ENCODE measurements around the gene CEACAM18.

CEACAM18 gene

DNA sequence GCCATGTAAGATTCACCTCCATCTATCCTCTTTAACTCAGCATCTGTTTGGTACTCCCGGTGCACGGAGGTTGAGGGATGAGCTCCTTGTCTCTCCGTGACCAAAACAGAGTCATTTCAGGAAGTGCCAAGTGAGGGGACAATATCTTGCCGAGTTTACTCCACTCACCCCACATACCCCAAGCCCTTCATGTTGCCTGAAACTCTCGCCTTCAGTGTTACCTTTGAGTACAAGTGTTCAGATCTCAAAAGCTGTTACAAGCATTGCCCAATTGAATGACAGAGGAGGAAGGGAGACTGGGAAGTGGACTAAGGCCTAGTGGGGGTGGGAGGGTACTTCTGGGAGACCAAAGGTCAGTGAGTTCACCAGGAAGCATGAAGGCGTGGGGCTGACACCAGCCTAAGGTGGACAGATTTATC, 29.3 kb downstream of the CEACAM18 start:
- no peak for TF ChIP-seq FOXP2 (optimal IDR thresholded peaks at IDR 0.05; ENCODE audit: borderline replicate concordance, extremely low read depth, extremely low read length, insufficient read depth)
- TF ChIP-seq POLR2AphosphoS5 (IDR thresholded peaks at IDR 0.05; ENCODE audit: low read depth, low read length): no peak
- TF ChIP-seq, protein P1, sequence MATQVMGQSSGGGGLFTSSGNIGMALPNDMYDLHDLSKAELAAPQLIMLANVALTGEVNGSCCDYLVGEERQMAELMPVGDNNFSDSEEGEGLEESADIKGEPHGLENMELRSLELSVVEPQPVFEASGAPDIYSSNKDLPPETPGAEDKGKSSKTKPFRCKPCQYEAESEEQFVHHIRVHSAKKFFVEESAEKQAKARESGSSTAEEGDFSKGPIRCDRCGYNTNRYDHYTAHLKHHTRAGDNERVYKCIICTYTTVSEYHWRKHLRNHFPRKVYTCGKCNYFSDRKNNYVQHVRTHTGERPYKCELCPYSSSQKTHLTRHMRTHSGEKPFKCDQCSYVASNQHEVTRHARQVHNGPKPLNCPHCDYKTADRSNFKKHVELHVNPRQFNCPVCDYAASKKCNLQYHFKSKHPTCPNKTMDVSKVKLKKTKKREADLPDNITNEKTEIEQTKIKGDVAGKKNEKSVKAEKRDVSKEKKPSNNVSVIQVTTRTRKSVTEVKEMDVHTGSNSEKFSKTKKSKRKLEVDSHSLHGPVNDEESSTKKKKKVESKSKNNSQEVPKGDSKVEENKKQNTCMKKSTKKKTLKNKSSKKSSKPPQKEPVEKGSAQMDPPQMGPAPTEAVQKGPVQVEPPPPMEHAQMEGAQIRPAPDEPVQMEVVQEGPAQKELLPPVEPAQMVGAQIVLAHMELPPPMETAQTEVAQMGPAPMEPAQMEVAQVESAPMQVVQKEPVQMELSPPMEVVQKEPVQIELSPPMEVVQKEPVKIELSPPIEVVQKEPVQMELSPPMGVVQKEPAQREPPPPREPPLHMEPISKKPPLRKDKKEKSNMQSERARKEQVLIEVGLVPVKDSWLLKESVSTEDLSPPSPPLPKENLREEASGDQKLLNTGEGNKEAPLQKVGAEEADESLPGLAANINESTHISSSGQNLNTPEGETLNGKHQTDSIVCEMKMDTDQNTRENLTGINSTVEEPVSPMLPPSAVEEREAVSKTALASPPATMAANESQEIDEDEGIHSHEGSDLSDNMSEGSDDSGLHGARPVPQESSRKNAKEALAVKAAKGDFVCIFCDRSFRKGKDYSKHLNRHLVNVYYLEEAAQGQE (IDR thresholded peaks at IDR 0.05; ENCODE audit: insufficient read depth in 1 of 2, low read depth in 2 of 2, low read length in 2 of 2): no peak
- no peak for TF ChIP-seq SIN3A (IDR thresholded peaks at IDR 0.05; ENCODE audit: borderline replicate concordance, insufficient read depth, low read length)
- TF ChIP-seq TAF1 (IDR thresholded peaks at IDR 0.05; ENCODE audit: borderline replicate concordance, insufficient read depth, low read length): no peak

DNA sequence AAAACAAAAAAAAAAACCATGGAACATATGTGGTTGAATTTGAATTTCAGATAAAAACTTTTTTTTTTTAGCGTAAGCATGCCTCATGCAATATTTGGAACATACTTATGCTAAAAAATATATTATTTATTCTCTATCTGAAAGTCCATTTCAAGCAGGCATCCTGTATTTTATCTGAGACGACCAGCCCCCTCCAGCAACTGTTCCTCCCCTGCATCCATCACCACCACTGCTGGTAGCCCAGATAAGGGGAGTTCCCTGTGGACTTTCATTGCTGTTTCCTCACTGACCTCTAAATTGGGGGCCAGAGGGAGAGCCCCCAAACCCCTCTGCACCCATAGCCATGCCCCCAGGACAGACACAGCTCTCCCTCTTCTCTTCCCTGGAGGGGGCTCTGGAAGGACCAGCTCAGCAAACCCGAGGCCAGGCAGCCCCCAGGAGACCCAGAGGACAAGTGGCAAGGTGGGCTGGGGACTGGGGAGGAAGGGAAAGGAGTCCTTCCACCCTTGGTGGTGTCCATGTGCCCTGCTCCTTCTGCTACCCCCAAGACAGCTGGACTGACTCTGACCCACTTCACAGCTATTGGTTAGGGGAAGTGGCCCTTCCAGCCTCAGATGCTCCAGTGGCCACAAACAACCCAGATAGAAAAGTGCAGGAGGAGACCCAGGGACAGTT, 29.9 kb downstream of the CEACAM18 start:
- TF ChIP-seq, protein P1 (IDR thresholded peaks at IDR 0.05; ENCODE audit: insufficient read depth in 1 of 2, low read depth in 2 of 2, low read length in 2 of 2): no peak
- TF ChIP-seq TAF1 (IDR thresholded peaks at IDR 0.05; ENCODE audit: borderline replicate concordance, insufficient read depth, low read length): no peak
- TF ChIP-seq FOXP2 (optimal IDR thresholded peaks at IDR 0.05; ENCODE audit: borderline replicate concordance, extremely low read depth, extremely low read length, insufficient read depth): no peak
- TF ChIP-seq POLR2AphosphoS5 (IDR thresholded peaks at IDR 0.05; ENCODE audit: low read depth, low read length): no peak
- no peak for TF ChIP-seq SIN3A (IDR thresholded peaks at IDR 0.05; ENCODE audit: borderline replicate concordance, insufficient read depth, low read length)

DNA sequence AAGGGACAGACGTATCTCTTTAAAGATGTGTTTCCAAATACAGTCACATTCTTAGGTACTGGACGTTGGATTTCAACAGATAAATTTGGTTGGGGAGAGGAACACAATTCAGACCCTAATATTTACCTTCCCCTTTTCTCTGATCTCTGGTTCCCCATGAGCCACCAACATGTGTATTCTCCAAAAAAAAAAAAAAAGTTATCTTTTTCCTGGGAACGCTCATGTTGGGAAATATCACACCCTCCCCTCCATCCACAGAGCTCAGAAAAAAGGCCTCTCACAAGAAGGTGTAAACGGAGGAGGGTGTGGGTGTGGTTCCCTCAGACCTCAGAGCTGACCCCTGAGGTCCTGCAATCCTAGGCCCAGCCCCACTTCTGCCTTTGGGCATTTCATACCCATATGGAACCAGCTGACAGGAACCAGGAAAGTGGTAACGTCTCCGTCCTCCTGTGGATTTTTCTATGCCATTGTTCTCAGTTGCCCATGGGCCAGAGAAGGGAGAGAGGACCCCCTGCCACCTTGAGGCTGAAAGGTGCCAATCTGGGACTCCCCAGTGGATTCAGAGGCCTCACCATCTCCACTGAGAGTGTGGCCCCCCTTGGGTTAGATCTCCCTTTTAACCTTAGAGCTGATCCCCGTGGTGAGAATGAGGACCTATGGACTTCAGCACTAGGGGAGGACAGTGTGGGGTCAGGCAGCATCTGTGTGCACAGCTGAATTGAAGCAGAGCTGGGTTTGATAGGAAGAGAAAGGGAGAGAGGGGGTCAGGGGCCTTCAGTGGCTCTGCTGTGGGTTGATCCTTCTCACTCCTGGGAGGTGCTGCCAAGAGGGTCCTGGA, 31.7 kb downstream of the CEACAM18 start:
- TF ChIP-seq TAF1 (IDR thresholded peaks at IDR 0.05; ENCODE audit: borderline replicate concordance, insufficient read depth, low read length): no peak
- no peak for TF ChIP-seq POLR2AphosphoS5 (IDR thresholded peaks at IDR 0.05; ENCODE audit: low read depth, low read length)
- no peak for TF ChIP-seq SIN3A (IDR thresholded peaks at IDR 0.05; ENCODE audit: borderline replicate concordance, insufficient read depth, low read length)
- TF ChIP-seq, protein P1 (IDR thresholded peaks at IDR 0.05; ENCODE audit: insufficient read depth in 1 of 2, low read depth in 2 of 2, low read length in 2 of 2): no peak
- TF ChIP-seq FOXP2 (optimal IDR thresholded peaks at IDR 0.05; ENCODE audit: borderline replicate concordance, extremely low read depth, extremely low read length, insufficient read depth): no peak

DNA sequence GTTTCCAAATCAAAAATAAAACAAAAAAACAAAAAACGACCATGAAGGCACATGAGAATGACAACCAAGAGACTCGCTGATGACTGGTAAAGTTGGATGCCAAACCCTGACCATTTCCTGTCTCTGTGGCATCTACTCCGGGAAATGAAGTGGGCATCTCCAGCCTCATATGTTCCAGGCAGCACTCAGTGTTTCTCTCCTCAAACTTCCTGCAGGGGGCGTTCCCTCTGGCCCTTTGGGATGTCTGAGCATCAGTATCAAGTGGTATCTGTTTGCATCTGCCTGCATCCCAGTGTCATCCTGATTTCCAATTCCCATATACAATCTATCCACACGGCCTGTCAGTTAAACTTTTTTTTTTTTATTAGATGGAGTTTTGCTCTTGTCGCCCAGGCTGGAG, 33.0 kb downstream of the CEACAM18 start:
- TF ChIP-seq TAF1 (IDR thresholded peaks at IDR 0.05; ENCODE audit: borderline replicate concordance, insufficient read depth, low read length) (no peak), FOXP2 (optimal IDR thresholded peaks at IDR 0.05; ENCODE audit: borderline replicate concordance, extremely low read depth, extremely low read length, insufficient read depth) (no peak), SIN3A (IDR thresholded peaks at IDR 0.05; ENCODE audit: borderline replicate concordance, insufficient read depth, low read length) (no peak), POLR2AphosphoS5 (IDR thresholded peaks at IDR 0.05; ENCODE audit: low read depth, low read length) (no peak)
- TF ChIP-seq, protein P1 (IDR thresholded peaks at IDR 0.05; ENCODE audit: insufficient read depth in 1 of 2, low read depth in 2 of 2, low read length in 2 of 2): no peak
